Measurements from ENCODE around the gene RCAN1.

The RCAN1 gene

DNA sequence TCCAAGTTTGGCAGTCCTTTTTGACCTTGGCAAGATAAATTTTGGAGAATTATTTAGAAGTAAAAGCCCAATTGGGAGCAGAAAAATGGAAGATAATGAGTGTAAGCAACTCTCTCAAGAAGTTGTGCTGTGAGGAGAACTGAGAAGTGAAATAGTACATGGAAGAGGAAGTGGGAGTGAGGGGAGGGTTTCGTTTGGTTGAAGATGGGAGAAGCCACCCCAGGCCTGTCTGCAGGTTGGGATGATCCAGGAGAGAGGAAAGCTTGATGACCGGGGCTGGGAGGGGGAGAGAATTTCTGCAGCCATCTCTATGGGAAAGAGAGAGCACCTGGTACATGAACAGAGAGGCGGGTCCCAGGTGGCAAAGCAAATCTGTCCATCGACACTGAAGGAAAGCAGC is 8.6 kb upstream of the RCAN1 start:
- DNase-seq (ENCODE audit: low read depth), result no peak
- TF ChIP-seq, protein P1, sequence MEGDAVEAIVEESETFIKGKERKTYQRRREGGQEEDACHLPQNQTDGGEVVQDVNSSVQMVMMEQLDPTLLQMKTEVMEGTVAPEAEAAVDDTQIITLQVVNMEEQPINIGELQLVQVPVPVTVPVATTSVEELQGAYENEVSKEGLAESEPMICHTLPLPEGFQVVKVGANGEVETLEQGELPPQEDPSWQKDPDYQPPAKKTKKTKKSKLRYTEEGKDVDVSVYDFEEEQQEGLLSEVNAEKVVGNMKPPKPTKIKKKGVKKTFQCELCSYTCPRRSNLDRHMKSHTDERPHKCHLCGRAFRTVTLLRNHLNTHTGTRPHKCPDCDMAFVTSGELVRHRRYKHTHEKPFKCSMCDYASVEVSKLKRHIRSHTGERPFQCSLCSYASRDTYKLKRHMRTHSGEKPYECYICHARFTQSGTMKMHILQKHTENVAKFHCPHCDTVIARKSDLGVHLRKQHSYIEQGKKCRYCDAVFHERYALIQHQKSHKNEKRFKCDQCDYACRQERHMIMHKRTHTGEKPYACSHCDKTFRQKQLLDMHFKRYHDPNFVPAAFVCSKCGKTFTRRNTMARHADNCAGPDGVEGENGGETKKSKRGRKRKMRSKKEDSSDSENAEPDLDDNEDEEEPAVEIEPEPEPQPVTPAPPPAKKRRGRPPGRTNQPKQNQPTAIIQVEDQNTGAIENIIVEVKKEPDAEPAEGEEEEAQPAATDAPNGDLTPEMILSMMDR (conservative IDR thresholded peaks at IDR 0.05; ENCODE audit: low read depth, low read length), result no peak
- no peak overlapping the region for H3K4me3 ChIP-seq (ENCODE audit: low read length)

DNA sequence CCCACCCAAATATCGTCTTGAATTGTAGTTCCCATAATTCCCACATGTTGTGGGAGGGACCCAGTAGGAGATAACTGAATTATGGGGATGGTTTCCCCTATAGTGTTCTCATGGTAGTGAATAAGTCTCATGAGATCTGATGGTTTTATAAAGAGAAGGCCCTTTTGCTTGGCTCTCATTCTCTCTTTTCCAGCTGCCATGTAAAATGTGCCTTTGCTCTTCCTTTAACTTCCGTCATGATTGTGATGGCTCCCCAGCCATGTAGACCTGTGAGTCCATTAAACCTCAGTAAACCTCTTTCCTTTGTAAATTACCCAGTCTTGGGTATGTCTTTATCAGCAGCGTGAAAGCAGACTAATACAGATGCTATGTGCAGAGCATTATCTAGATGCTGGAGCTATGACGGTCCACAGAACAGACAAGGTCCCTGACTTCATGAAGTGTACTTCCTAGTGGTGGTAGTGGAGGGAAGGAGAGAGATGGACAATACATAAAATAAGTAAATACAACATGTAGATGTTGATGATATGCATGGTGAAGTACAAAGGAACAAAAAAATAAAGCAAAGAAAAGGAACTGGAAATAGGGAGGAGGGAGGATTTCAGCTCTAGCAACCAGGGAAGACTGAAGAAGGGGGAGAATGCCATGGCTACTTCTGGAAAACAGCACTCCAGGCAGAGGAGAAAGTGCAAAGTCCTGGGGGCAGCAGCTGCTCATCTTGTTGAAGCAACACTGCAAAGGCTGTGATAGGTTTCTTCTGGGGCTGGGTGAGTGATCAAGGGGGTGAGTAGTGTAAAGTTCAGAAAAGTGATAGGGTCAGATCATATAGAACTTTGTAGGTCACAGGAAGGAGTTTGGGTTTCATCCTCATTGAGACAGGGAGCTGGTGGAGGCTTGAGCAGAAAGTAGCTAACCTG is 6.8 kb upstream of the RCAN1 start:
- no peak overlapping the region for H3K4me3 ChIP-seq (ENCODE audit: low read length)
- TF ChIP-seq, protein P1 (conservative IDR thresholded peaks at IDR 0.05; ENCODE audit: low read depth, low read length), result no peak
- no peak for DNase-seq (ENCODE audit: low read depth)

DNA sequence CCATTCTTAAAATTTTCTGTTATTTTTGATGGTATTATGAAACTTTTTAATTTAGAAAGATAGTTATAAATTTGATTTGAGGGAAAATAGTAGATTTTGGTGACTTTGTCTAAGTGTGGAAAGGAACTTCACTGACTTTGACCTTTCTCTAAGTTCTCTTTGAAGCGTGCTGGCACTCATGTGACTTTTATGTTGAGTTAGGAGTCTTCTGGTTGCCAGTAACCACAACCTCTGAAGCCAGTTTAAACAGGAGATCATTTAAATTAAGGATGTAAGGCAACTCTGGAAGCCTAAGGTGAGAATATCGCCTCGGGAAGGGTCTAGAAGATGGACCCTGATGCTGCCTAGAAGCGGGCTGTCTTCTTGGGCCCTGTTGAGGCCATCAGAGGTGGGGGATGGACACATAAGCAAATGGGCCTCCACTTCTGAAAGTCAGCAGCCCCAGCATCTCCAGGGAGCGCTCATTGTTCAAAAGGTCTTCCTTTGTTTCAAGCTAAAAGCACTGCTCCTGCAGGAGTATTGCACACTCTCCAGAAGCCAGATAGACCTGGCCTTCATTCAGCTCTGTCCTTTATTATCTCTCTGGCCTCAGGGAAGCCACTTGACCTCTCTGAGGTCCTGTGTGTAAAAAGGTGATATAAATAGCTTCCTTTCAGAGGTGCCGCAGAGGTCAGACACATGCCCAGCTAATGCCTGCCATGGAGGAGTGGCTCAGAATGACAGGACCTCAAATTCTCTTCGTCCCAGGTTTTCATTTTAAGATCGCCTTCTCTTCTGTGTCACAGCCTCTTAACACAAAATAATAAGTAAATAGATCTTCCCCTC is 5.1 kb upstream of the RCAN1 start:
- no peak for DNase-seq (ENCODE audit: low read depth)
- TF ChIP-seq, protein P1 (conservative IDR thresholded peaks at IDR 0.05; ENCODE audit: low read depth, low read length), result no peak
- no peak overlapping the region for H3K4me3 ChIP-seq (ENCODE audit: low read length)

DNA sequence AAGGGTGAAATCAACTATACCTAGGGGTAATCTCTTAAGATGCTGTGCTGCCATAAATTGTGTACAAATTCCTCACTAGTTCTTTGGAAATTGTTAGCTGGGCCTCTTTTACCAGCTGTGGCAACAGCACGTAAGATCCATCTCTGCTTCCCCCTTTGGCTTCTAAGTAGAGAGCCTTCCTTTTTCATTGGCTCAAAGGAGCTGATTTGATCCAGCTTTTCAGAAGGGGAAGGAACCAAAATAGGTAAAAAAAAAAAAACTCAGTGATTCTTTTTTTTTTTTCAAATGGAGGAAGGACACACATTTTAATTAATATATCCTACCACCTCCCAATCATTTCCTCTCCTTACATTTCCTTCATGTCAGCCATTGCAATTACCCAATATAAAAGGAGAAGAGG is 4.0 kb upstream of the RCAN1 start:
- TF ChIP-seq, protein P1 (conservative IDR thresholded peaks at IDR 0.05; ENCODE audit: low read depth, low read length), result no peak
- DNase-seq (ENCODE audit: low read depth), result no peak
- no peak overlapping the region for H3K4me3 ChIP-seq (ENCODE audit: low read length)

DNA sequence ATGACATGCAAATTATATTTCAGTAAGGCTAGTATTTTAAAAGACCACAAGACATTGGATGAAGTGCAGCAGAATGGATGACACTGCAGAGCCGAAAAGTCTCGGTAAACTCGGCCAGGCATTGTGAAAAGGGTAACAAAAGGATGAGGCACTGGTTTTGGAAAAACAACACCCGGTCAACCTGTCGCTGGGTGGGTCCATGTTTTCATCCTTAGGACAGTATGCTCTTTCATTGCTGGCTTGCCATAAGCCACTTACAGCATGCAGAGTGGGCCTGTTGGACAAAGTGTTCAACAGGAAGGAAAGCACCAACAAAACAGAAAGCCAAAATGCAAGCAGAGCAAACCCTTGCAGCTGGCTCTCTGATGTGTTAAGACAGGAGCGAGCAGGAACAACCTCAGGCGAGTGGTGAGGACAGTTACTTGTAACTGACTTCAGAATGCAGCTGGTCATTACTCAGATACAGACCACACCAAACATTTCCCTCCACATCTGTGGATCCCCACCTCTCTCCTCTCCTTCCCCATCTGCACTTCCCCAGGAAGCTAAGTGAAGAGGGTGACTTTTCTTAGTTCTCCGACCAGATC is 2.9 kb upstream of the RCAN1 start:
- TF ChIP-seq, protein P1 (conservative IDR thresholded peaks at IDR 0.05; ENCODE audit: low read depth, low read length), result no peak
- no peak overlapping the region for H3K4me3 ChIP-seq (ENCODE audit: low read length)
- DNase-seq (ENCODE audit: low read depth), result no peak

DNA sequence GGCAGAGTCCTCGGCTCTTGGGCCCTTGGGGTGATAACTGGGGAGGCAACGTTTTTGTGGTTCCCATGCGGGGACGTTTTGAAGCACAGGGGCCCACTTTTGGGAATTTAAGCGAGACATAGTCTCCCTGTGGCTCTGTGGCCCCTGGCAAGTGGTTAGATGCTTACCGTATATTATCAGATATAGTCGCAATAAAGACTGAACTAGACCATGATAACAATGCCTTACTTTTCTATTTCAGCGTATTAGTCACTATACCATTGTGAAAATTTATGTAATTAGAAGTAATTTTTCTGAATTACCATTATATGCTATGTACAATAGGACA is 538 bp upstream of the RCAN1 start:
- DNase-seq (ENCODE audit: low read depth), result no peak
- H3K4me3 ChIP-seq (ENCODE audit: low read length), result peak overlapping the region; percentile 71
- TF ChIP-seq, protein P1 (conservative IDR thresholded peaks at IDR 0.05; ENCODE audit: low read depth, low read length), result no peak
